ENCODE data around the gene PITPNM2. TPM values are rescaled to one million over a fixed set of nuclear protein-coding genes. Genes with fewer than 3 reads are reported as not detected.

The PITPNM2 gene
- total RNA-seq, 1 experiment from 2014 or later, result 6.2 TPM

Other genes starting within 250 kb of the PITPNM2 start
- gene ABCB9, start 184.6 kb downstream of the PITPNM2 start, total RNA-seq (2014; rRNA removed; shearing (Covaris generic)), result 23.0 and 32.8 TPM in 2 replicates
- gene OGFOD2, start 175.8 kb downstream of the PITPNM2 start, total RNA-seq (2014; rRNA removed; shearing (Covaris generic)), result 19.4 and 22.7 TPM in 2 replicates
- gene ARL6IP4, start 170.4 kb downstream of the PITPNM2 start, total RNA-seq (2014; rRNA removed; shearing (Covaris generic)), result 237 and 253 TPM in 2 replicates
- 42.1 and 45.9 TPM in 2 replicates for gene MPHOSPH9, start 82.1 kb upstream of the PITPNM2 start, total RNA-seq (2014; rRNA removed; shearing (Covaris generic))
- 10.3 and 14.9 TPM in 2 replicates for gene MTRFR, start 82.3 kb upstream of the PITPNM2 start, total RNA-seq (2014; rRNA removed; shearing (Covaris generic))
- gene CDK2AP1, start 120.8 kb upstream of the PITPNM2 start, total RNA-seq (2014; rRNA removed; shearing (Covaris generic)), result 125 and 149 TPM in 2 replicates
- gene SBNO1, start 213.8 kb upstream of the PITPNM2 start, total RNA-seq (2014; rRNA removed; shearing (Covaris generic)), result 24.0 and 29.0 TPM in 2 replicates
- gene KMT5A, start 233.0 kb upstream of the PITPNM2 start, total RNA-seq (2014; rRNA removed; shearing (Covaris generic)), result 55.1 and 62.9 TPM in 2 replicates

All from HT1080 (cell line).